ENCODE results near the gene AKNA. TPM values are rescaled to one million over a fixed set of nuclear protein-coding genes. Genes with fewer than 3 reads are reported as not detected.

The AKNA gene
- total RNA-seq, 2 donors from 2014 or later, result 332 to 469 TPM

GRCh38 chr9:114409103-114409780 lies 21.5 kb upstream of the AKNA start:
- H3K4me1 Mint-ChIP-seq (ENCODE audit: low read depth in 2 of 2), result peaks cover 8 to 19% of the 10 kb centered on the region in 2 donors
- H3K4me3 Mint-ChIP-seq, result no peak overlapping the region
- no peak for DNase-seq (ENCODE audit: low spot score)
- no peak for ATAC-seq
- no peak overlapping the region for H3K27ac Mint-ChIP-seq
- no peaks in the 10 kb centered on the region for H3K27me3 Mint-ChIP-seq
- no peaks in the 10 kb centered on the region for H3K9me3 Mint-ChIP-seq
- H3K36me3 Mint-ChIP-seq, result no peaks in the 10 kb centered on the region

GRCh38 chr9:114408645-114409044 lies 20.9 kb upstream of the AKNA start:
- H3K4me3 Mint-ChIP-seq, result no peak overlapping the region

GRCh38 chr9:114407889-114408288 lies 20.1 kb upstream of the AKNA start:
- ATAC-seq, result no peak
- no peaks in the 10 kb centered on the region for H3K36me3 Mint-ChIP-seq
- no peaks in the 10 kb centered on the region for H3K9me3 Mint-ChIP-seq
- H3K4me1 Mint-ChIP-seq (ENCODE audit: low read depth in 2 of 2), result peaks cover 8 to 19% of the 10 kb centered on the region in 2 donors
- peak overlapping the region in 1 of 2 donors; percentile 78 for H3K27ac Mint-ChIP-seq
- H3K27me3 Mint-ChIP-seq, result no peaks in the 10 kb centered on the region
- no peak overlapping the region for H3K4me3 Mint-ChIP-seq
- DNase-seq (ENCODE audit: low spot score), result no peak

More at GRCh38 chr9:114408645-114409044, 20.9 kb upstream of the AKNA start:
- ATAC-seq, result no peak
- peaks cover 8 to 19% of the 10 kb centered on the region in 2 donors for H3K4me1 Mint-ChIP-seq (ENCODE audit: low read depth in 2 of 2)
- no peaks in the 10 kb centered on the region for H3K9me3 Mint-ChIP-seq
- H3K27ac Mint-ChIP-seq, result peak overlapping the region in 1 of 2 donors; percentile 78
- no peaks in the 10 kb centered on the region for H3K36me3 Mint-ChIP-seq
- H3K27me3 Mint-ChIP-seq, result no peaks in the 10 kb centered on the region
- DNase-seq (ENCODE audit: low spot score), result no peak

GRCh38 chr9:114406441-114406840 lies 18.7 kb upstream of the AKNA start:
- H3K36me3 Mint-ChIP-seq, result no peaks in the 10 kb centered on the region
- H3K27ac Mint-ChIP-seq, result no peak overlapping the region
- no peak overlapping the region for H3K4me3 Mint-ChIP-seq
- ATAC-seq (no peak), DNase-seq (ENCODE audit: low spot score) (no peak)
- H3K27me3 Mint-ChIP-seq, result no peaks in the 10 kb centered on the region
- H3K4me1 Mint-ChIP-seq (ENCODE audit: low read depth in 2 of 2), result peaks cover 8 to 19% of the 10 kb centered on the region in 2 donors
- H3K9me3 Mint-ChIP-seq, result no peaks in the 10 kb centered on the region

- H3K4me1 Mint-ChIP-seq (ENCODE audit: low read depth in 2 of 2), result peaks cover 8 to 19% of the 10 kb centered on the region in 2 donors
- no peaks in the 10 kb centered on the region for H3K36me3 Mint-ChIP-seq
- H3K27me3 Mint-ChIP-seq, result no peaks in the 10 kb centered on the region
- no peak overlapping the region for H3K4me3 Mint-ChIP-seq
- DNase-seq (ENCODE audit: low spot score) (peak; percentile 81), ATAC-seq (peak; percentile 86 to 88)
- H3K9me3 Mint-ChIP-seq, result no peaks in the 10 kb centered on the region
- peak overlapping the region in 1 of 2 donors; percentile 26 for H3K27ac Mint-ChIP-seq
These were observed 17.7 kb upstream of the AKNA start for GRCh38 chr9:114405294-114406034.

GRCh38 chr9:114404531-114404930 lies 16.7 kb upstream of the AKNA start:
- Mint-ChIP-seq H3K4me1 (ENCODE audit: low read depth in 2 of 2) (peaks cover 5 to 12% of the 10 kb centered on the region in 2 donors), H3K36me3 (no peaks in the 10 kb centered on the region), H3K4me3 (no peak overlapping the region), H3K27ac (no peak overlapping the region), H3K27me3 (no peaks in the 10 kb centered on the region), H3K9me3 (no peaks in the 10 kb centered on the region)
- DNase-seq (ENCODE audit: low spot score), result no peak
- no peak for ATAC-seq

- no peaks in the 10 kb centered on the region for H3K27me3 Mint-ChIP-seq
- no peaks in the 10 kb centered on the region for H3K36me3 Mint-ChIP-seq
These were observed 15.5 kb upstream of the AKNA start for GRCh38 chr9:114403153-114403756.

GRCh38 chr9:114401344-114401743 lies 13.6 kb upstream of the AKNA start:
- H3K4me3 Mint-ChIP-seq, result no peak overlapping the region
- H3K4me1 Mint-ChIP-seq (ENCODE audit: low read depth in 2 of 2), result peaks cover 14 to 17% of the 10 kb centered on the region in 2 donors
- H3K27me3 Mint-ChIP-seq, result no peaks in the 10 kb centered on the region
- ATAC-seq (no peak), DNase-seq (ENCODE audit: low spot score) (no peak)
- H3K27ac Mint-ChIP-seq, result no peak overlapping the region
- H3K36me3 Mint-ChIP-seq, result no peaks in the 10 kb centered on the region
- H3K9me3 Mint-ChIP-seq, result no peaks in the 10 kb centered on the region

More at GRCh38 chr9:114403153-114403756, 15.5 kb upstream of the AKNA start:
- peaks cover 5% of the 10 kb centered on the region in 2 donors for H3K4me1 Mint-ChIP-seq (ENCODE audit: low read depth in 2 of 2)
- no peak overlapping the region for H3K4me3 Mint-ChIP-seq
- no peaks in the 10 kb centered on the region for H3K9me3 Mint-ChIP-seq
- ATAC-seq (no peak), DNase-seq (ENCODE audit: low spot score) (no peak)
- H3K27ac Mint-ChIP-seq, result no peak overlapping the region

- no peak for DNase-seq (ENCODE audit: low spot score)
- Mint-ChIP-seq H3K36me3 (no peaks in the 10 kb centered on the region), H3K4me1 (ENCODE audit: low read depth in 2 of 2) (peaks cover 14 to 22% of the 10 kb centered on the region in 2 donors), H3K27ac (no peak overlapping the region), H3K27me3 (no peaks in the 10 kb centered on the region), H3K9me3 (no peaks in the 10 kb centered on the region), H3K4me3 (no peak overlapping the region)
- no peak for ATAC-seq
These were observed 13.0 kb upstream of the AKNA start for GRCh38 chr9:114400772-114401171.

GRCh38 chr9:114400219-114400618 lies 12.4 kb upstream of the AKNA start:
- DNase-seq (ENCODE audit: low spot score) (no peak), ATAC-seq (no peak)
- H3K27ac Mint-ChIP-seq, result no peak overlapping the region
- H3K4me1 Mint-ChIP-seq (ENCODE audit: low read depth in 2 of 2), result peaks cover 13 to 20% of the 10 kb centered on the region in 2 donors
- H3K36me3 Mint-ChIP-seq, result no peaks in the 10 kb centered on the region
- no peak overlapping the region for H3K4me3 Mint-ChIP-seq
- no peaks in the 10 kb centered on the region for H3K27me3 Mint-ChIP-seq
- no peaks in the 10 kb centered on the region for H3K9me3 Mint-ChIP-seq

GRCh38 chr9:114399381-114399780 lies 11.6 kb upstream of the AKNA start:
- DNase-seq (ENCODE audit: low spot score) (no peak), ATAC-seq (no peak)
- Mint-ChIP-seq H3K36me3 (no peaks in the 10 kb centered on the region), H3K4me1 (ENCODE audit: low read depth in 2 of 2) (peaks cover 19 to 22% of the 10 kb centered on the region in 2 donors), H3K4me3 (peak overlapping the region; percentile 10), H3K27me3 (no peaks in the 10 kb centered on the region), H3K27ac (no peak overlapping the region), H3K9me3 (no peaks in the 10 kb centered on the region)

- peak; percentile 95 to 97 for ATAC-seq
- peak; percentile 97 for DNase-seq (ENCODE audit: low spot score)
- Mint-ChIP-seq H3K27me3 (no peaks in the 10 kb centered on the region), H3K27ac (peak overlapping the region; percentile 82 to 83), H3K36me3 (no peaks in the 10 kb centered on the region), H3K4me1 (ENCODE audit: low read depth in 2 of 2) (peaks cover 25 to 28% of the 10 kb centered on the region in 2 donors), H3K4me3 (peak overlapping the region; percentile 99), H3K9me3 (no peaks in the 10 kb centered on the region)
These were observed 10.2 kb upstream of the AKNA start for GRCh38 chr9:114397848-114398605.

- Mint-ChIP-seq H3K9me3 (no peaks in the 10 kb centered on the region), H3K27ac (peak overlapping the region; percentile 82 to 83), H3K36me3 (no peaks in the 10 kb centered on the region), H3K4me3 (peak overlapping the region; percentile 99), H3K4me1 (ENCODE audit: low read depth in 2 of 2) (peaks cover 28 to 33% of the 10 kb centered on the region in 2 donors), H3K27me3 (no peaks in the 10 kb centered on the region)
- DNase-seq (ENCODE audit: low spot score) (no peak), ATAC-seq (peak in 1 of 2 donors; percentile 1)
These were observed 9.6 kb upstream of the AKNA start for GRCh38 chr9:114397219-114397847.
